KBM-7 (cell line): ENCODE data around the gene CES4A.

Source experiments
- DNase-seq: peaks from one replicate; pipeline ENCODE4 v3.0.0-alpha.2; 2015
- in situ Hi-C: fragments of 300-500 bp; cut with MboI; formaldehyde crosslinking; loops from 2 replicates; pipeline ENCODE4 v1.14.3; 2020; ENCODE audit warnings: low sequenced_read_pairs, low pct_unique_long_range_greater_than_20kb, mixed read lengths

The CES4A gene

GRCh38 chr16:67015313-67015731 is 26.9 kb downstream of the CES4A start:
- DNase-seq = peak; percentile 50
- in situ Hi-C loops = no loop called here

- DNase-seq = no peak
- in situ Hi-C loops = no loop called here
Observed at GRCh38 chr16:67016143-67016542, 27.8 kb downstream of the CES4A start.

GRCh38 chr16:67016681-67017420 is 28.5 kb downstream of the CES4A start:
- in situ Hi-C loops = no loop called here

DNA sequence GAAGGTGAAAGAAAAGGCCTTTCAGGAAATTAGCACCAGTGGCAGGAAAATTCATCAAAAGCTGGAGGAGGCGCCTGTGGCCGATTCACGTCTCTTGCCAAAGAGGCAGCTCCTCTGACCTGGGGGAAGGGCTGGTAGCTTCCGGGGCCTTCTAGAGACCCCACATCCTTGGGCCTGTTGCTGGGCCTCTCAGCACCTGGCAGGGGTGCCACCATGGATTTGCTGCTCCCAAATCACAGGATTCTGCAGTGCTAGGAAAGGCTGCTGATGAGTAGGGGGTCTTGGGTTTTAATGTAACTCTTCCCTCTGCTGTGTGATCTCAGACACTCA is 29.0 kb downstream of the CES4A start:
- DNase-seq = no peak
- in situ Hi-C loops = no loop called here

More at GRCh38 chr16:67016681-67017420, 28.5 kb downstream of the CES4A start:
- DNase-seq = no peak

DNA sequence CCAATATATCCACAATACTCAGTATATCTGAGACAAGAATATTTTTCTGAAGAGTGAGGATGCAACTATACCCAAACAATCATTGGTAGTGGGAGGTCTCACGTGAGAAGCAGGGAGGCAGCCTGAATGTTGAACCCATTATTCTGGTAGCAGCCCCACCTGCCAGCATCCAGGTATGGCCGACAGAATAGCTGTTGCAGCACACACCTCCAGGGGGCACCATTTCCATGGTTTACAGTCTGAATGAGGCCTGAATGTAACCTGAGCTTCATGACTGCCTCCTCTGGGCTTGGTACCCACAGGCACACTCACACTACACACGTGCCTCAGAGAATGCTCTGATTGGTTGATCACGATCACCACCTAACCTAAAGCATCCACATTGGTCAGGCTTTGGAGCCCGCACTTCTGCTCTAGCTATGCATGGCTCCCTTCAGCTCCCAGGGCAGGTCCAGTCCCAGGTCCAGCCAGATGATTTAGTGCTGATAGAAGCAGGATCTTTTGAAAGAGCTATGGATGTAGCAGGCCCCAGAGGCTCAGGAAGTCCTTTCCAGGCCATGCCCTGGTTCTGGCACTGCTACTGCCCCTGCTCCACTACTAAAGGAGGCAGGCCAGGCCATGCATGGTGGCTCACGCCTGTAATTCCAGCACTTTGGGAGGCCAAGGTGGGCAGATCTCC is 29.6 kb downstream of the CES4A start:
- DNase-seq = peak; percentile 90
- in situ Hi-C loops = no loop called here

- in situ Hi-C loops = no loop called here
- no peak for DNase-seq
Observed at GRCh38 chr16:67019171-67019570, 30.8 kb downstream of the CES4A start.

DNA sequence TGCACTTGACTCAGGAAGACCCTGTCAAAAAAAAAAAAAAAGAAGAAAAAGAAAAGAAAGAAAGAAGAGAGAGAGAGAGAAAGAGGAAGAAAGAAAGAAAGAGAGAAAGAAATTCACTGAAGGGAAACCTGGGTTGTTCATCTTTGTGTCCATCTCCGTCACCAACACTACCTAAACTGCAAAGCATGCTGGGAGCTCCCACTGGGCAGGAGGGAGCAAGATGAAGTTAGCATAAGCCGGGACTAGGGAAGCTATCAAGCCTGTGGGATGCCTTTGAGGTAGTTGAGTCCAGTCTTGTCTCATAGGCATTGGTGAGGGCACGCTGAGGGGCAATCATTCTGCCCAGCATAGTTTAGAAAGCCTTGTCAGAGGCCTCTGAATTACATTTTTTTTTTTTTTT is 32.9 kb downstream of the CES4A start:
- in situ Hi-C loops = no loop called here
- DNase-seq = no peak

DNA sequence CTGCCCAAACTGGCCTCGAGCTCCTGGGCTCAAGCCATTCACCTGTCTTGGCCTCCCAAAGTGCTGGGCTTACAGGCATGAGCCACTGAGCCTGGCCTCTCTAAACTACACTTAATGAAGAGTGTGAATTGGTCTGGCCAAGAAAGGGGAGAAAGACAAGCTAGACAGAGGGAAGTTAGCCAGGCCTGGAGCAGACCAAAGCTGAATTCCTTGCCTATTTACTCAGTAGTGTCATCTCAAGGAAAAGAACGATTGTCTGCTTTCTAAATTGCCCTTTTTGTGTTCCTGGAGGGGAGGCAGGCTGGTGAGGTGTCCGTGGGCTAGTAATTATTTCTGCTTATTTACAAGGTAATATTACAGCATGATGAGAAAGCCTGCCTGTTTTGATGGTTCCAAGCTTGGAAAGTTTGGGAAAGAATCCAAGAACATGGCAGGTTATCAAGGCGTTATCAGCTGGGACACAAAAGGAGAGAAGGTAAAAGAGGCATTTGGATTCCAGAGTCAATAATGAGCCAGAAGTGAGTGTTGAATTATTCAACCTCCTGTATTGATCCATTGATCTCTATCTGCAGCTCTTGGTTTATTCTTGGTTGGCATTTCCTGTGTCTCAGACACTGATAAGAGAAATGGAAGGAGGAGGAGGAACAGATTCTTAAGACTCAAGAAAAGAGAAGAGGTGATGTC is 34.3 kb downstream of the CES4A start:
- in situ Hi-C loops = no loop called here
- DNase-seq = peak; percentile 18

DNA sequence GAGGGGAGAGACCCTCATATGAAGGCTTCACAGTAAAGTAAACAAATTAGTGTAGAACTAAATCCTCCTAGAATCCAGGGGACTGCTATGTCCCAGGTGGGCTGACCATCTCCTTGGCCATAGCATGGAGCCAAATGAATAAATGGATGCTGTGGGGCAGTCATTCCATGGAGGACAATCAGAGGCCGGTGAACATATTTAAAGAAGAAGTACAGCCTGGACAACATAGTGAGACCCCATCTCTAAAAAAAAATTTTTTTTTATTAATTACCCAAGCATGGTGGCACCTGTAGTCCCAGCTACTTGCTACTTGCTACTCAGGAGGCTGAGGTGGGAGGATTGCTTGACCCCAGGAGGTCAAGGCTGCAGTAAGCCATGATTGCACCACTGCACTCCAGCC is 35.3 kb downstream of the CES4A start:
- in situ Hi-C loops = no loop called here
- DNase-seq = no peak

GRCh38 chr16:67024384-67025209 is 36.2 kb downstream of the CES4A start:
- in situ Hi-C loops = no loop called here
- DNase-seq = no peak

- in situ Hi-C loops = no loop called here
- DNase-seq = no peak
Observed at GRCh38 chr16:67025210-67025550, 36.8 kb downstream of the CES4A start.

GRCh38 chr16:67026570-67026969 is 38.2 kb downstream of the CES4A start:
- in situ Hi-C loops = no loop called here
- DNase-seq = no peak

GRCh38 chr16:67027046-67027445 is 38.7 kb downstream of the CES4A start:
- in situ Hi-C loops = no loop called here

GRCh38 chr16:67028167-67028695 is 39.8 kb downstream of the CES4A start:
- no peak for DNase-seq
- in situ Hi-C loops = no loop called here

More at GRCh38 chr16:67027046-67027445, 38.7 kb downstream of the CES4A start:
- no peak for DNase-seq

DNA sequence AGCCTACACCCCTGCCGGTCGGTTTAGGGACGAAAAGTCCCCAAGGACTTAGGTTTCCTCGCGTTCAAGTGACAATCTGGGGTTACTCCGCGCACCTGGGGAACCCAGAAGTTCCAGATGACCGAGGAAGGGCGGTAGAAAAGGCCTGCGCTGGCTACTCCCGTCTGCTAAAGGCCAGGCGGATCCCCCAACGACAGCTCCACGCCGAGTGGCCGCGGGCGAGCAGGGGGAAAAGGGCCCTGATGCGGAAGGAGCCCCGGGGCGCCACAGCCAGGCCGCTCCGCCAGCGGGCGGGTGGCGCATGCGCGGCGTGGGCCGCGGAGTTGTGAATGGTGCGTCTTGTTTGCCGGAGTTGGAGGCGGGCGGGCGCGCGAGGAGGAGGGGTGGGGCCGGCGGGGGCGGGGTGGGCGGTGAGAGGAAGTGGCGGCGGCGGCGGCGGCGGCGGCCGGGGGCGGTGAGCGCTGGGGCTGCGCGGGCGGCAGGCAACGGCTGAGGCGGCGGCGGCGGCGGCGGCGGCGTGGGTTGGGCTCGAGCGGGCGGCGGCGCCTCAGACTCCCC is 40.4 kb downstream of the CES4A start, which contains the start of gene CBFB:
CBFB (plus strand) TSS at position 454 of the 558 bp plus-strand sequence. CDS start 259 bp downstream, outside the sequence.
- in situ Hi-C loops = no loop called here
- DNase-seq = peak; percentile 96

DNA sequence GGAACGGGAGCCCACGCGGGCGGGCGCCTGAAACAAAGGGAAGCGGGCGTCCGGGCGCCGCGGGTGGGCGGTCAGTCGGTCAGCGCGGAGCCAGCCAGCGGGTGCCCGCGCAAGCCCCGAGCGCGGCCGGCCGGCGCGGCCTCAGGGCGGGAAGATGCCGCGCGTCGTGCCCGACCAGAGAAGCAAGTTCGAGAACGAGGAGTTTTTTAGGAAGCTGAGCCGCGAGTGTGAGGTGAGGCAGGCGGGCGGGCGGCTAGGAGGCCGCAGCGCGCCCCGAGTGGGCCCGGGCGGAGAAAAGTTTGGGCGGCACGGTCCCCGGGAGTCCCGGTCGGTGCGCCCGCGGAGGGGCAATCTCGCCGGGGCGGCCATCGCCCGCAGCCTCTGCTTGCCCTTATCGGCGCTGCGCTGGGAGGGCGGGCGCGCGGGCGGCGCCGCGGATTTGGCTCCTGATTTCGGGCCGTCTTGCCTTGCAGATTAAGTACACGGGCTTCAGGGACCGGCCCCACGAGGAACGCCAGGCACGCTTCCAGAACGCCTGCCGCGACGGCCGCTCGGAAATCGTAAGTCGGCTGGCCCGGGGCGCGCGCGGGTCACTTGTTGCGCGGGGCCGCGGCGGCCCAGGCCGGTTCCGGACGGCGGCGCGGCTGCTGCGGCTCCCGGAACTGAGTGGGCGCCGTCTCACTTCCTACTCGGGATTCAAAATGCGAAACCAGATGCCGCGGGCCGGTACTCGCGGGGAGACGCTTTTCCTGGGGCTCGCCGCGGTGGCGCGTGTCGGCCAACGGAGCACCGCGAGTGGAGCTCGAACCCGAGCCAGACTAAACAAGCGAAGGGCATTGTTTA is 41.1 kb downstream of the CES4A start:
- DNase-seq = peak; percentile 60
- in situ Hi-C loops = no loop called here

- DNase-seq = peak; percentile 11
- in situ Hi-C loops = no loop called here
Observed at GRCh38 chr16:67030221-67030962, 42.0 kb downstream of the CES4A start.
